Stimulated activated CD8-positive, alpha-beta memory T cell treated with anti-CD3 and anti-CD28 coated beads, Interleukin-7, amount 100 ng/mL, for 1 hour (primary cell): Measurements from ENCODE around the gene ATP5ME.

Experiments used
- DNase-seq, 2 donors: peaks; one replicate each; pipeline ENCODE4 v3.0.0-alpha.2; 2020; ENCODE audit warnings: low read depth in 2 of 2

ATP5ME gene

DNA sequence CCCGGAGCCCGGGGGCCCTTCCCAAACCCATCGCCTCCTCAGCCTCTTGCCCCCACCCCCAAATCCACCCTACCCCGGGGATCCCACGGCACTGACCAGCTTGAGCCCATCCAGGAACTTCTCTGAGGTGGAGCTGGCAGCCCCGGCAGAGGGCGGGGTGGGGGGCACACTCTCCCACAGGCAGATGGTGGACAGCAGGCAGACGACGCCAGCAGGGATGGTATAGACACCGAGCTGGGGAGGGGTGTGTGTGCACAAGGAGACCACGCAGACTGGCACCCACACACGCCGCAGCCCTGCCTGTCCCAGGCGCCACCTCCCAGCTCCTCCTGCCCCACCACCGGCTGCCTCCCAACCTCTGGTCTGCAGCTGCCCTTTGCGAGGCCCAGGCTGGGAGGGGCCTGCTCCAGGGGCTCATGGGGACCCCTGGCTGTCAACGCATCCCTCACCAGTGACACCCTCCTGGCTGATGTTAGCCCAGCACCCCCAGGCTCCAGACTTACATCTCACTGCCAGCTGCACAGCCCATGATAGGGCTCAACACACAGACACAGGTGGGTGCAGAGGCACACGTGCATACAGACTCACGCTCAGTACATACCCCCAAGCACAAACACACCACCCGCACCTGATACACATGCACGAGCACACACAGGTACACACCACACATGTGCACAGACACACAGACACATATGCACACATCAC lies 10.7 kb upstream of the ATP5ME start:
- DNase-seq: no peak

DNA sequence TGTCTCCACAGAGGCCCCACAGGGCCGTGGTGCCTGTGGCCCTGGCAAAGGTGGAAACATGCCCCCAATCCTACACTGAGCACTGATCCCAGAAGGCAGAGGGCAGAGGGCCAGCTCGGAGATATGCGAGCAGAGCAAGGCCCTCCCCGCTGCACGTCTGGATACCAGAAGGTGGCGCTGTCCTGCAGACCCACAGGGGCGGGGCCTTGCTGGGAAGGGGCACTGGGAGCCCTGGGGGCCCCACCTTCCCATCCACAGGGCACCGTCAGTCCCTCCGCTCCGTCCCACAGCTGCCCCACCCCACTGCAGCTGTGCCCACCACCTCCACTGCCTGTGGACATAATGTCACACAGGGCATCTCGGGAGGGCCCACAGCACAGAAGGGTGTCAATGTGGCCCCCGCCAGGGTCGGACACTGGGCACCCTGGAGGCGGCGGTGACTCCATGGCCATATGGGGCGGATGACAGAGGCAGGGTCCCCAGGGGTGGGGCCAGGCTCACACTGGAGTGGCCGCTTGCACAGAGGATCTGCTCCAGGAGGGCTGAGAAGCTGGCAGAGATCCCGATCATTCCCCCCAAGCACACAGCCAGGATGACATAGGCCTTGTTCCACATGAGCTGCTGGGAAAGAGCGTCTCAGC lies 10.0 kb upstream of the ATP5ME start:
- DNase-seq: no peak

DNA sequence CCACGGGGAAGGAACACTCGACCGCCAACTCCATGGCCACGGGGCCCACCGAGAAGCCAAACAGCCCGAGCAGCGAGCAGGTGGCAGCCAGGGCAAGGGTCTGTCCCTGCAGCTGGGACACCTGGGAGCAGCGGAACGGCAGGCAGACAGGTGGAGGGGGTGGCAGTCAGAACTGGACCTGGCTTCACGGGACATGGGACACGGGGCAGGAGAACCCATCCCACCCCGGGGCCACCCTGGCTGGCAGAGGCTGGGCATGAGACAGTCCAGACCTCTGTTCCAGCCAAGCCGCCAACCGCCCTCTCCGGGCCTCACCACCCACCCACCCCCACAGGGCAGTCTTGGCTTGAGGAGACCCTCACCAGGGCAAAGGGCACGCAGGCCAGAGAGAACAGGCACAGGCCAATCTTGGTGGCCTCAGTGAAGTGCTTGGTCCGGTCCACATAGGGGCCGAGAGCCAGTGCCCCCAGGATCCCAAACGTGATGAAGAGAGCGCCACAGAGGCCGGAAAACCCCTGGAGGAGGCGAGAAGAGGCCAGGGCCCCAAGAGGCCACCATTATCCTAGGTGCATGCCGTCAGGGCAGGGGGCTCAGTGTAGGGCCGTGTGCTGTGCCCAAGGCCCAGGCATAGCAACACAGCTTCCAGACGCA lies 9.3 kb upstream of the ATP5ME start:
- DNase-seq: no peak

DNA sequence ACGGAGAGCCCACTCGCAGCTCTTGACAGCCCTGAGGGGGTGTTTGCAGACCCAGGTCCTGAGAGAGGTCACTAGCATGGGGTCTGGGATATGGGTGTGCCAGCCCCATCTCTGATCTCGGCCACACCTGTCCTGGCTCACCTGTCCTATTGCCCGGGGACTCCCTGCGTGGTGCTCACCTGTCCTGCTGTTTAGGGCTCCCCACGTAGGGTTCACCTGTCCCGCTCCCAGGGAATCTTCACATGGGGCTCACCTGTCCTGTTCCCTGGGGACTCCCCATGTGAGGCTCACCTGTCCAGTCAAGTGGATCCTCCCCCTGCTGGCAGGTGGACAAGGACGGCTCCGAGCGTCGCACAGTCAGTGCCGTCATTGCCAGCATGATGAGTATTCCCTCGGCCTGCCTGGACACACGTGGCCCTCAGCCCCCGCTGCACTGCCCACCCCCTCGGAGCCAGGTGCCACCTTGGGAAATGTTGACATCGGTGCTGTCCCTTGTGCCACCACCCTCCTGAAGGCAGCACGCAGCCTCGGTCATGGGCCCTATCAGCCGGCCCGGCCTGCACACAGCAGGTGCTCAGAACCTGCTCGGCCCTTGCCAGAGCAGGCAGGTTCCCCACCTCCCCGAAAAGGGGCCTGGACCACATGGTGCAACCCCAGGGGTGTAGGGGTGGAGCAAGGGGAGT lies 8.6 kb upstream of the ATP5ME start:
- DNase-seq: no peak

DNA sequence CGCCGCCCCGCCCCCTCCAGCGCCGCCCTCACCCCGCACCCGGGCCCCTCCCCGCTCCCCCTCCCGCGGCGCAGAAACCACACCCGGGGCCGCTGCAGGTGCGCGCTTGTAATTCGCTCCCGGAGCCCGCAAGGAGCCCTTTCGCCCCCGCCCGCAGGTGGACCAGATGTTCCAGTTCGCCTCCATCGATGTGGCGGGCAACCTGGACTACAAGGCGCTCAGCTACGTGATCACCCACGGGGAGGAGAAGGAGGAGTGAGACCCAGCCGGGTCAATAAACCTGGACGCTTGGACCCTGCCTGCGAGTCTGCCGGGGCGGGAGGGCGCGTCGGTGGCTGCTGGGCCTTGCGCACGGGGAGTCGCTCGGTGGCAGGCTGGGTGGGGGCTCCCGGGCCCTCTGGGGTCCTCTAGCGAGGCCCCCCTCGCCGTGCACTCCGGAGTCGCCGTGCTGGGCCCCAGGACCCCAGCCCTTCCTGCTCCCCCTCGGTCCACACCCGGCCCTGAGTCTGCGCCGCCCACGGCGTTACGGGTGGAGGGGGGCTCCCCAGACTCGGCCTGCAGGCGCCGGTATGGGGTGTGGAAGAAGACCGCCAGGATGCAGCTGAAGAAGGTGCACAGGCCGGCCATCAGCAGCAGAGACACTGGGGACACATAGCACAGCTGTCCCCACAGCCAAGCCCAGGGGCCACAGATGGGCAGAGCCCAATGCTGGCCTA lies 7.8 kb upstream of the ATP5ME start:
- no peak for DNase-seq

DNA sequence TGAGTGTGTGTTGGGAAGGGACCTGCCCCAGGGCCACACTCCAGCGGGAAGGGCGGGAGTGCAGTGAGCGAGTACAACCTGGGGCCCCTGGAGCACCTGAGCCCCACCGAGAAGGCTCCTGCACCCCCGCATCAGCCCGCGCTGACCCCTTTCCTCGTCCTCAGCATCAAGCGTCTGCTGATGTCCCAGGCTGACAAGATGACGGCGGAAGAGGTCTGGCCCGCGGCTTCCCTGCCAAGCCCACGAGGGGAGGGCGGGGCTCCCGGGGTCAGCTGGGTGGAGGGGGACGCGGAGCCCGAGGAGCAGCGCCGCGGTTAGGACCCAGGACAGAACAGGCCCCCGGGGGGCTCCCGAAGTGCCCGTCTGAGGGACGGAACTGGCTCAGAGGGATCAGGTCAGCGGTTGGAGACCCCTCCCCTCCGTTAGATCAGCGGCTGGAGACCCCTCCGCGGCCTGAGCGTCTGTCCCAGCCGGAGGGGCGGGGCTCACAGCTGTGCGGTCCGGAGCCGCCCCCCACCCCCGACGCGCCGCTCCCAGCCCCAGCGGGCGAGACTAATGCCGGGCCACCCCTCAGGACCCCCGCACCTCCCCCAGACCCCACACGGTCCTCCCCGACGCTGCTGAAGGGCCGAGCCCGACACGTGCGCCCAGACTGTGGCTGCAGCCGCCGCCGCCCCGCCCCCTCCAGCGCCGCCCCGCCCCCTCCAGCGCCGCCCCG lies 7.0 kb upstream of the ATP5ME start:
- no peak for DNase-seq

DNA sequence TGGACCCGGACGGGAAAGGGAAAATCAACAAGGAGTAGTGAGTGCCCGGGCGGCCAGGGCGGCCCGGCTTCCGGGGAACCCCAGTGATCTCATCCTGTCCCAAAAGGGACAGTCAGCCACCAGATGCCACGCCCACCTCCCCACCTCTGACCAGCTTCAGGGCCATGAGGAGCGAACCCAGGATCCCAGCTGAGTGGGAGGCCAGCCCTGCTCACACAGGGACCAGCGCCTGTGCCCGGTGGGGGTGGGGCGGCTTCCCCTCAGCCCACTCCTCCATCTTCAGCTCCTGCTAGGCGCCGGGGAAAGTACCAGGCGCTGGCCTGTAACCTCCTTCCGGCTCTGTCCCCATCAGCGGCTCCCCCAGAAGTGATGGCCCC lies 6.5 kb upstream of the ATP5ME start:
- DNase-seq: no peak

DNA sequence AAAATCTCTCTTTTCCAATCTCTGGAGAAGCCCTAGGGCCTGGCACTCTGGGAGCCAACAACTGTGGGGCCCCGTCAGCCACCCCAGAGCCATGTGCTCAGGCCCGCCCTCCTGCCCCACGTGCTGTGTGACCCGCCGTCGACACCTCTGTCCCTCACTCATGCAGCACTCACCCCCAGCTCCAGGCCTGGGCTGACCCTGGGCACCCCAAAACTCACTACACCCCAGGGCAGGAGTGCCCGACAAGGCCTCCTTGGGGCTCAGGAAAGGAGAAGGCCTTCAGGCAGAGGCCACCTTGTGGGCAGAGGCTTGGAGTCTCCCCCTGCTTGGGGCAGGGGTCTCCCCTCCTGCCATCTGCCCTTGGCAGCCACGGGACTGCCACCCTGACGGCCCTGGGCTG lies 6.0 kb upstream of the ATP5ME start:
- DNase-seq: no peak

DNA sequence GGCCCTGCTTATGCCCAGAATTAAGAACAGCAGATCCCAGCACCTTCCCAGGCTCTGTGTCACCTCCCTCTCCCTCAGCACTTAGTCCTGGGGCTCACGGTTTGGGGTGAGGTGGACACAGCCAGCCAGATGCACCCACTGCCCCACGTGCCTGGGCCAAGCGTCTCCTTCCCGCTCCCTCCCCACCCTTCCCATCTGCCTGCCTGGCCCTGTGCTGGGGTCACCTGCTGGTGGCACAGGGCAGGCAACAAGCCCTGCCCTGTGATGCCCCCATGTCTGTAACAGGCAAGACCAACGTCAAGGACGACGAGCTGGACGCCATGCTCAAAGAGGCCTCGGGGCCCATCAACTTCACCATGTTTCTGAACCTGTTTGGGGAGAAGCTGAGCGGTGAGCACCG lies 5.6 kb upstream of the ATP5ME start:
- DNase-seq: no peak

DNA sequence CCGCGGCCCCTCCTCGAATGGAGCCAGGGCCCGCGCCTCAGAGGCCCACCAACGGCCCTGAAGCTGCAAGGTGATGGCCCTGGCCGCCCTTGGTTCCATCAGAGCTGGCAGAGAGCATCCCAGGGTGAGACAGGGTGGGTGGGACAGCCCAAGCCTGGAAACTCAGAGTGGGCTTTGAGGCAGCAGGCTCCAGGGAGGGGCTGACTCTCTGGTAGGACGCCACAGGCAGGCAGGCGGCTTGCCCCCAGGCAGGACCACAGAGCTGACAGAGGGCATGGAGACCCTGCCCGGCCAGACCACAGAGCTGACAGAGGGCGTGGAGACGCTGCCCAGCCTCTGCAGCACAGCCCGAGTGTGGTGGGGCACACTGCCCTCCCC lies 5.0 kb upstream of the ATP5ME start:
- no peak for DNase-seq

DNA sequence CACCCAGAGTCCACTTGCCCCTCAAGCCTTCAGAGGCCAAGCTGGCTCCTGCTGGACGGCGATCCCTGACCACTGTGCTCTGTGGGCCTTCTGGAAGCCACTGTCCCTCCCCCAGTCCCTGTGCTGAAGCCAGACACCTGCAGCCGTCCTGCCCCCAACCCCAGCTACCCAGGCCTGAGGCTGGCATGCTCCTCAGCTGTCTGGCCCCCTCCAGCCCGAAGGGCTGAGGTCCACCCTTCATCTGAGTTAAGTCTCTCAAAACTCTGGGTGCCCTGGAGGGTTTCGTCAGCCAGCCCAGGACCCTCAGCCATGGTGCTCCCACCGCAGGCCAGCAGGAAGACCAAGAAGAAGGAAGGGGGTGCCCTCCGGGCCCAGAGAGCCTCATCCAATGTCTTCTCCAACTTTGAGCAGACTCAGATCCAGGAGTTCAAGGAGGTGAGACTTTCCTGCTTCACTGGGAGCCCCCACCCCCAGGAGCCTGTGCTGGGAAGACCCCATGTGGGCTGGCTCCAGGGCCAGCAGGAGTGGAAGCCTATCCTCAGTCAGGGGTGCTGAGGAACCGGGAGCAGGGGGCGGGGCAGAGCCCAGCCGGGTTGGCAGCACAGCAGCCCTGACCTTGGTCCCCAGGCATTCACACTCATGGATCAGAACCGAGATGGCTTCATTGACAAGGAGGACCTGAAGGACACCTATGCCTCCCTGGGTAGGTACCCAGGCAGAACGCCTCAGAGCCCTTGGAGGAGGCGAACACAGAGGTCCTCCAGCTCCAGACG lies 4.4 kb upstream of the ATP5ME start:
- no peak for DNase-seq

DNA sequence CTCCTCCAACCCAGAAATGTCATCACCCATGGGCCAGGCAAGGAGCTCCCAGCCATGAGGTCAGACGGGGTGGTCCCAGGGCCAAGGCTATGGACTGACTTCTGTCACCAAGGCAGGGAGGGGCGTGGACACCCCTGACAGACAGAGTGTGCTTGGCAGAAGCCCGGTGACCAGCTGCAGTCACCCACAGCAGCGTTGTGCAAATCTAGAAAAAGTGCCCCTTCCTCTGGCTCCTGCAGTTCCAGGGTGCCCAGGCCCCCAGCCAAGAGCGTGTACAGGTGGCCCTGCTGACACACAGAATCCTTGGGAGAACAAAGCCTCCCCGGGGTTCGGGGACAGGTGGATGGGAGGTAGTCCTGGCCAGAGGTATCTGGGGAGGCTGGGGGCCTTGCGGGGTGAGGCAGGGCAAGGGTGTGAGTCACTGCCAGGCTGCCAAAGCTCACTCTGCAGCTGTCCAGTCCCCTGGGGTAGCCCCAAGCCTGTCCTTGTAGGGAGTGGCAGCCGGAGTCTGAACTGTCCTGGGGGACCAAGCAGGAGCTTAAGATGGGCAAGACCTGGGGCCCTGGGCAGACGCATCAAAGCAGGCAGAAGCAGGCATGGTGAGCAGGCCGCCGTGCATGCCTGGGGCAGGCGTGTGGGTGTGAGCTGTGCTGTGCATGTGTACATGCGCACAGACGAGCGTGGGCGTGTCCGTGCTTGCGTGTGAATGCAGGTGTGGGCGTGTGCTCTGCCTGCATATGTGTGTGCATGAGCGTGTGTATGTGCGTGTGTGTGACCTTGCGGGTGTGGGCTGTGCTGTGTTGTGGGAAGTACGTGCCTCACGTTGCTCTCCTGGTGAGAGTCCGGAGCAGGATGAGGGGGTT lies 3.6 kb upstream of the ATP5ME start:
- no peak for DNase-seq

DNA sequence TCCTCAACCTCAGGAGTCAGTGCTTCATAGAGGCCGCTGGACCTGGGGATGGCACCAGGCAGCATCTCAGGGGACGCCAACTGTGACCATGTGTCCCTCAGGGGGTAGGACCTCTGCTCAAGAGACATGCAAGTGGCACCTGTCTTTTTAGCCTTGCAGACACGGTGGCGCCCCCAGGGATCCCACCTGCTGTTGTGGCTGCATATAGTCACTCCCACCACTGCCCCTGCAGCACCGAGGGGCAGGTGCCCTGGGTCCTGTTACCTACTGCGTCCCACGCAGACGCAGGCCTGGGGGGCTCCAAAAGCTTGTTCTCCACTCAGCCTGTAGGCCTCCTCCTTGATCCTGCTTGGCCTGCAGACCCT lies 2.8 kb upstream of the ATP5ME start:
- no peak for DNase-seq

DNA sequence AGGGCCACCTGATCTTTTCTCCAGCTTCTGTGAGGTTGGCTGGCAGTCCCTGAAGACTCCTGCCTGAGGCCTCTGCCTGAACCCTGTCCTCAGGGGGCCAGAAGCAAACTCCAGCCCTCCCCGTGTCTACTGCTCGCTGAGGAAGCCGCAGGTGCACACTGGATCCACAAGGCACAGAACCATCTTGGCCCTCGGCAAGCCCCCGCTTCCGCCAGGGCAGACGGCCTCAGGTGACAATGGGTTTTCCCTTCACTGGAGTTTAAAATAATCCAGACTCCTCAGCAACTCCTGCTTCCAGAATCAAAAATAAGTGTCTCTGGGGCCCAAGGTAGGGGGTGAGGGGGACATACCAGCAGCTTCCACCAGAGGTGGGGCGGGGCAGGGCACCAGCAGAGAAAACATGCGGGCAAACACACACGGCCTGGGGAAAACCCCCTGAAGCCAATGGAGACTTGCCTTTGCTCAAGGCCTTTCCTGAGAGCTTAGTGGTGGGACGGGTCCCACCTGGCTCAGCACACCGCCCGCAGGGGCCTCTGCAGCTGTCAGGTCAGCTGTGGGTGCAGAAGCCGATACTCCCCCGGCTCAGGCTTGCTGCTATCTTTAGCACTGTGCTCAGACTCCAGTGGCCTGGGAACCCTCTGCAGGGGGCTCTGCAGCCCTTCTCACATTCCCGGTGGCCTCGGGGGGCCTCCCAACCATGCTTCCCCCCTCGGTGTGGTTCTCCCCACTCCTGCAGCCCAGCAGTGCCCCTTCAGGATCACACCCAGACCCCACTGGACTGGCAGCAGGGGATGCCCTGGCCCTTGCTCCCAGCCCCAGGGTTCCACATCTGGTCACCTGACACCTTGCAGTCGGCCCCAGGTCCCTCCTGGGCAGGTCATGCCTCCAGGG lies 2.1 kb upstream of the ATP5ME start:
- no peak for DNase-seq

DNA sequence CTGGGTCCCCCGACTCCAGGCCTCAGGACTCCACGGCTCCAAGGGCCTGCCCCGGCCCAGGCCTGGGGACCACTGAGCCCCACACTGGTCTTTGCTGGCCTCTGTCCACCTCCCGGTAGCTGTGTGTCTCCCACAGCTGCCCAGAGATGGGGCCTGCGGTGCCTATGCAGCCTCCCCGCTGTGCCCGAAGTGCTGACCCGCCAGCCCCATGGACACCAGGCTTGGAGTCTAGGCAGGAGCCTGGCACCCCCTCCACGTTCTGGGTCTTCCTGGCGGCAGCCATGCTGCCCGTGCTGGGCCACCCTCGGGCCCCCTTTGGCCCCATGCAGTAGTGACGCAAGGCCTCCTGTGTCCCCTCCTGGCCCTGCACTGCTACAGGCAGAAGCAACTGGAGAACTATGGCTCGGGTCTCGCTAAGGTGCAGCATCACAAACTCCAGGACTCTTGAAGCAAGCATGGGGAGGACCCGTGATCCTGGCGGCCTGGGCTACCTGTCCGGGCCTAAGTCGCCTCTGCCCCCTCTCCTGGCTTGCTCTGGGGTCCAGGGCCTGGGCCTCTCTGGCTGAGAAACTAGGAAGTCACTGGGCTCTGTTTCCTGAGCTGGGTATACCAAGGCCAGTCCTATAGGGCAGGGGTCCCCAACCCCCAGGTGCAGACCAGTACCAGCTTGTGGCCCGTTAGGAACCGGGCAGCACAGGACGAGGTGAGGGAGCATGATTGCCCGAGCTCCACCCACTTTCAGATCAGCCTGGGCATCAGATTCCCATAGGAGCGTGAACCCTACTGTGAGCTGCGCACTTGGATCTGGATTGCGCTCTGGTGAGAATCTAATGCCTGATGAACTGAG lies 1.2 kb upstream of the ATP5ME start:
- no peak for DNase-seq

DNA sequence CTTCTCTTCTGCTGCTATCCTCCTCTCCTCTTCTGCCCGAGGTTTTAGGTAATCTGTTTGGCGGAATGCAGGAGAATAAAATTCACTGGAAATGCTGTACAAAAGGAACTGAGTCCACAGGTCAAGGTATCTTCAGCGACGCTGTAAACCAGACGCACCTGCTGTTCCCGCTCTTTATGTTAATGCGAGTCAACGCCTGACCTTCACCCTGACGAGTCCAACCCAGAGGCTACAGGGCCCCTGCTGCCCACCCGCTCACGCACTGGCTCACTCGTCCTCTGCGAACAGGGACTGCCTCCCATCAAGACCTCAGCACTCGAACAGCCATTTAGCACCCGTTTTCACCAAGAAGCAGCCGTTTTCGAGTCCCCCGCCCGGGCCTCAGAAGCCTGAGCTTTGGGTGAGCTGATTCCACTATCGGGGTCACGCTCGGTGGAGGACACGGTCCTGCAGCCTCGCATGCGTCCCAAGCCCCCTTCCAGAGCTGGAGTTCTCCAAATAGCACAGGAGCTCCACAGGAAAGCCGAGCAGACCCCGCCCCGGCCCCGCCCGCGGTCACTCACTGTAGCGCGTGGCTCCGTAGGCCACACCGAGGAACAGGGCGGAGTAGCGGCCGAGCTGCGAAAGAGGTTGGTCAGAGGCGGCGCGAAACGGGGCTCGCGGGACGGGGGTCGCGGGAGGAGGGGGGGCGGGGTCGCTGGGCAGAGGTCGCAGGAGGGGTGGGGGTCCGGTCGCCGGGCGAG lies 556 bp downstream of the ATP5ME start:
- DNase-seq: no peak

DNA sequence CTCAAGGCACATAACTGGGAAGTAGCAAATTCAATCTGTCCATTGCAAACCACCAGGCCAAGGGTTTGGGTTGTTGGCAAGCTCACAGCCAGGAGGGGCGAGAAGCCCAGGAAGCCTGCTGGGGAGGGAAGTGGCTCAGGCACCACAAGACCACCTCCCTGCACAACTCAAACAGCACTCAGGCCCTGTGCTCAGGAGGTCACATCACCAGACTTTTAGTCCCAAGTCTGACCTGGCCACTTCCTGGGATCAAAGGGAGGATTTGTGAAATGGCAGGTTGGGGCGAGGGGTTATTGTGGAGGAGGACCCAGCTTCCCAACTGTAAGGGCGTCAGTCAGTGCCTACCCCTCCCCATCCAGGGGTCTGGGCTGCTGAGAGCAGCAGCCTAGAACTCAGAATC lies 2.3 kb downstream of the ATP5ME start:
- no peak for DNase-seq
